Neural progenitor cell (in vitro differentiated cells): ENCODE results near the gene OR4C11. TPM values are rescaled to one million over a fixed set of nuclear protein-coding genes. Genes with fewer than 3 reads are reported as not detected.

Source experiments
- DNase-seq: peaks from one replicate; pipeline ENCODE4 v3.0.0-alpha.2; 2016; ENCODE audit warnings: low spot score
- H2AFZ ChIP-seq: fragments of 200-600 bp; sonication (generic); replicated peaks from 2 replicates; pipeline ENCODE4 v1.6.1; 2016; ENCODE audit warnings: antibody characterized with exemption
- H3F3A ChIP-seq: fragments of 200-600 bp; sonication (generic); 2 replicates; pipeline ENCODE4 v1.6.1; 2016; ENCODE audit warnings: antibody characterized with exemption, low read depth
- H3K27ac ChIP-seq: fragments of 200-600 bp; sonication (generic); 2 replicates; pipeline ENCODE4 v1.5.1; 2016; ENCODE audit warnings: mild to moderate bottlenecking
- H3K27me3 ChIP-seq: fragments of 200-600 bp; sonication (generic); 2 replicates; pipeline ENCODE4 v1.6.1; 2016; ENCODE audit warnings: mild to moderate bottlenecking, moderate library complexity
- H3K36me3 ChIP-seq: fragments of 200-600 bp; sonication (generic); 2 replicates; pipeline ENCODE4 v1.5.1; 2016
- H3K4me1 ChIP-seq: fragments of 200-600 bp; sonication (generic); 2 replicates; pipeline ENCODE4 v1.6.1; 2016; ENCODE audit warnings: mixed run types
- H3K4me2 ChIP-seq: fragments of 200-600 bp; sonication (generic); 2 replicates; pipeline ENCODE4 v1.6.1; 2016
- H3K4me3 ChIP-seq: fragments of 200-600 bp; sonication (generic); 2 replicates; pipeline ENCODE4 v1.5.1; 2016
- H3K79me2 ChIP-seq: fragments of 200-600 bp; sonication (generic); 2 replicates; pipeline ENCODE4 v1.6.1; 2016; ENCODE audit warnings: low read depth
- H3K9ac ChIP-seq: fragments of 200-600 bp; sonication (generic); 2 replicates; pipeline ENCODE4 v1.6.1; 2016
- H3K9me3 ChIP-seq: fragments of 200-600 bp; sonication (generic); 2 replicates; pipeline ENCODE4 v1.5.1; 2016; ENCODE audit warnings: low read depth
- H4K20me1 ChIP-seq: fragments of 200-600 bp; sonication (generic); 2 replicates; pipeline ENCODE4 v1.6.1; 2016; ENCODE audit warnings: low read depth
- H3K27ac Mint-ChIP-seq: 3 replicates; pipeline ENCODE4 v1.8.0; 2021; ENCODE audit warnings: mixed read lengths
- H3K27me3 Mint-ChIP-seq: 2 replicates; pipeline ENCODE4 v1.8.0; 2022; ENCODE audit warnings: low read depth, mild to moderate bottlenecking, inconsistent platforms, moderate library complexity, mixed read lengths; ENCODE audit not compliant: insufficient read depth
- H3K36me3 Mint-ChIP-seq: 3 replicates; pipeline ENCODE4 v1.8.0; 2021; ENCODE audit warnings: mixed read lengths
- H3K4me1 Mint-ChIP-seq: 3 replicates; pipeline ENCODE4 v1.8.0; 2021; ENCODE audit warnings: mixed read lengths
- H3K4me3 Mint-ChIP-seq: 3 replicates; pipeline ENCODE4 v1.8.0; 2021; ENCODE audit warnings: mild to moderate bottlenecking, moderate library complexity, mixed read lengths
- H3K9me3 Mint-ChIP-seq: 3 replicates; pipeline ENCODE4 v1.8.0; 2020; ENCODE audit warnings: mixed read lengths
- EZH2 ChIP-seq: fragments of 200-600 bp; sonication (generic); IDR thresholded peaks from 2 replicates; pipeline ENCODE4 v1.6.1; 2017; ENCODE audit warnings: antibody characterized with exemption, mild to moderate bottlenecking, moderate library complexity
- EZH2phosphoT487 ChIP-seq: fragments of 200-600 bp; sonication (generic); IDR thresholded peaks from 2 replicates; pipeline ENCODE4 v1.6.1; 2017; ENCODE audit warnings: antibody characterized with exemption
- total RNA-seq: library from RNA; depleted of rRNA; stranded (reverse); fragments of >200 nt; gene quantifications from 2 replicates; pipeline ENCODE4 v1.2.3, GENCODE V29; 2015; ENCODE audit warnings: low replicate concordance
- TF ChIP-seq, protein P1 (sequence below): fragments of 200-600 bp; sonication (generic); IDR thresholded peaks from 2 replicates; pipeline ENCODE4 v1.5.1; 2017; ENCODE audit warnings: antibody characterized with exemption, mild to moderate bottlenecking

OR4C11 gene
- total RNA-seq, 1 donor from 2014 or later = not detected

DNA sequence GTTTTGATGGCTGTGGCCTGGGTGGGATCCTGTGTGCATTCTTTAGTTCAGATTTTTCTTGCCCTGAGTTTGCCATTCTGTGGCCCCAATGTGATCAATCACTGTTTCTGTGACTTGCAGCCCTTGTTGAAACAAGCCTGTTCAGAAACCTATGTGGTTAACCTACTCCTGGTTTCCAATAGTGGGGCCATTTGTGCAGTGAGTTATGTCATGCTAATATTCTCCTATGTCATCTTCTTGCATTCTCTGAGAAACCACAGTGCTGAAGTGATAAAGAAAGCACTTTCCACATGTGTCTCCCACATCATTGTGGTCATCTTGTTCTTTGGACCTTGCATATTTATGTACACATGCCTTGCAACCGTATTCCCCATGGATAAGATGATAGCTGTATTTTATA lies 34.9 kb downstream of the OR4C11 start:
- Mint-ChIP-seq H3K27ac (no peak overlapping the region), H3K9me3 (peaks cover 26% of the 10 kb centered on the region)

DNA sequence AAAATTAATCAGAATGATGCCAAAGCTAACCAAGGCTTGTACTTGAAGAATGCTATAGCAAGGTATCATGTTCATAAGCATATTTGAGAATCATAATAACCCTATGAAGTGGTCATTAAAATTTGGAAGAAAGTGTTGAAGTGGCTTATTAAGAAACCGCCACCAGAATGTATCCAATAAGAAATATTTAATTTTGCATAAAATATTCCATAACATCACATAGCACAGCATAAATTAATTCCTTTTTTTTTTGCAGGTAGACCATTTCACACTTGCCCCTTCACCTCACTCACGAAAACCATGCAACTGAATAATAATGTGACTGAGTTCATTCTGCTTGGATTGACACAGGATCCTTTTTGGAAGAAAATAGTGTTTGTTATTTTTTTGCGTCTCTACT lies 35.6 kb downstream of the OR4C11 start, which contains the start of gene OR4C16:
OR4C16 (plus strand) TSS at position 301 of the 400 bp plus-strand sequence; CDS start at position 301, 0 bp downstream.
- H2AFZ ChIP-seq = no peak within 1 kb of the TSS
- Mint-ChIP-seq H3K4me1 (no peaks in the 10 kb centered on the region), H3K27ac (no peak within 1 kb of the TSS), H3K27me3 (no peaks in the 10 kb centered on the region), H3K9me3 (peaks cover 20% of the 10 kb centered on the region), H3K4me3 (no peak within 1 kb of the TSS), H3K36me3 (no peaks in the 10 kb centered on the region)
- H3K27ac ChIP-seq = no peak within 1 kb of the TSS
- TF ChIP-seq EZH2 (no peak), EZH2phosphoT487 (no peak)
- TF ChIP-seq, protein P1, sequence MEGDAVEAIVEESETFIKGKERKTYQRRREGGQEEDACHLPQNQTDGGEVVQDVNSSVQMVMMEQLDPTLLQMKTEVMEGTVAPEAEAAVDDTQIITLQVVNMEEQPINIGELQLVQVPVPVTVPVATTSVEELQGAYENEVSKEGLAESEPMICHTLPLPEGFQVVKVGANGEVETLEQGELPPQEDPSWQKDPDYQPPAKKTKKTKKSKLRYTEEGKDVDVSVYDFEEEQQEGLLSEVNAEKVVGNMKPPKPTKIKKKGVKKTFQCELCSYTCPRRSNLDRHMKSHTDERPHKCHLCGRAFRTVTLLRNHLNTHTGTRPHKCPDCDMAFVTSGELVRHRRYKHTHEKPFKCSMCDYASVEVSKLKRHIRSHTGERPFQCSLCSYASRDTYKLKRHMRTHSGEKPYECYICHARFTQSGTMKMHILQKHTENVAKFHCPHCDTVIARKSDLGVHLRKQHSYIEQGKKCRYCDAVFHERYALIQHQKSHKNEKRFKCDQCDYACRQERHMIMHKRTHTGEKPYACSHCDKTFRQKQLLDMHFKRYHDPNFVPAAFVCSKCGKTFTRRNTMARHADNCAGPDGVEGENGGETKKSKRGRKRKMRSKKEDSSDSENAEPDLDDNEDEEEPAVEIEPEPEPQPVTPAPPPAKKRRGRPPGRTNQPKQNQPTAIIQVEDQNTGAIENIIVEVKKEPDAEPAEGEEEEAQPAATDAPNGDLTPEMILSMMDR = no peak
- no peaks in the 10 kb centered on the region for H3K36me3 ChIP-seq
- H3K4me2 ChIP-seq = no peak within 1 kb of the TSS
- H3K9ac ChIP-seq = no peak within 1 kb of the TSS
- no peaks in the 10 kb centered on the region for H3K4me1 ChIP-seq
- H3K79me2 ChIP-seq = no peaks in the 10 kb centered on the region
- no peak for DNase-seq
- no peaks in the 10 kb centered on the region for H4K20me1 ChIP-seq
- H3K4me3 ChIP-seq = no peak within 1 kb of the TSS
- H3K9me3 ChIP-seq = peaks cover 29% of the 10 kb centered on the region
- H3F3A ChIP-seq = no peaks in the 10 kb centered on the region
- H3K27me3 ChIP-seq = no peaks in the 10 kb centered on the region

More for the DNA sequence above, 34.9 kb downstream of the OR4C11 start:
- TF ChIP-seq EZH2phosphoT487 (no peak), EZH2 (no peak)
- TF ChIP-seq, protein P1 = no peak
- H3K4me3 ChIP-seq = no peak overlapping the region
- H3K36me3 ChIP-seq = no peaks in the 10 kb centered on the region
- no peaks in the 10 kb centered on the region for H4K20me1 ChIP-seq
- no peaks in the 10 kb centered on the region for H3F3A ChIP-seq
- Mint-ChIP-seq H3K4me3 (no peak overlapping the region), H3K36me3 (no peaks in the 10 kb centered on the region), H3K4me1 (no peaks in the 10 kb centered on the region), H3K27me3 (no peaks in the 10 kb centered on the region)
- no peak overlapping the region for H3K9ac ChIP-seq
- no peaks in the 10 kb centered on the region for H3K4me1 ChIP-seq
- H3K27me3 ChIP-seq = no peaks in the 10 kb centered on the region
- H3K27ac ChIP-seq = no peak overlapping the region
- no peak for DNase-seq
- H3K79me2 ChIP-seq = no peaks in the 10 kb centered on the region
- peaks cover 29% of the 10 kb centered on the region for H3K9me3 ChIP-seq
- H2AFZ ChIP-seq = no peak overlapping the region
- H3K4me2 ChIP-seq = no peak overlapping the region

DNA sequence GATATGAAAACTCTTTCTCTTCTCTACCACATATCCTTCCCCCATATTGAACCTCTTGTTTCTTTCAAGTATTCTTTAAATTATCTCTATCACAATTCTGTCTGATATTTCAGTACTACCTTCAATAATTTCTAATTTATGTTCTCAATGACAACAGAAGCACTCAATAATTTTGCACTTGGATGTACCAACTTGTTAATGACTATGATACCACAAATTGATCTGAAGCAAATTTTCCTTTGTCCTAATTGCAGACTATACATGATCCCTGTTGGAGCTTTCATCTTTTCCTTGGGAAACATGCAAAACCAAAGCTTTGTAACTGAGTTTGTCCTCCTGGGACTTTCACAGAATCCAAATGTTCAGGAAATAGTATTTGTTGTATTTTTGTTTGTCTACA lies 53.3 kb downstream of the OR4C11 start, which contains the start of gene OR4C15:
OR4C15 (plus strand) TSS at position 301 of the 400 bp plus-strand sequence; CDS start at position 301, 0 bp downstream.
- H3K27ac Mint-ChIP-seq = no peak within 1 kb of the TSS
- TF ChIP-seq, protein P1 = no peak
- TF ChIP-seq EZH2phosphoT487 (no peak), EZH2 (no peak)
- no peak within 1 kb of the TSS for H3K4me3 Mint-ChIP-seq
- H3K9me3 Mint-ChIP-seq = peaks cover 18% of the 10 kb centered on the region
- H3K36me3 ChIP-seq = no peaks in the 10 kb centered on the region
- no peaks in the 10 kb centered on the region for H3K4me1 ChIP-seq
- H3K79me2 ChIP-seq = no peaks in the 10 kb centered on the region
- H3K27ac ChIP-seq = no peak within 1 kb of the TSS
- no peaks in the 10 kb centered on the region for H3K4me1 Mint-ChIP-seq
- H3F3A ChIP-seq = no peaks in the 10 kb centered on the region
- no peak within 1 kb of the TSS for H2AFZ ChIP-seq
- no peak within 1 kb of the TSS for H3K4me3 ChIP-seq
- H3K9ac ChIP-seq = no peak within 1 kb of the TSS
- no peaks in the 10 kb centered on the region for H3K27me3 Mint-ChIP-seq
- no peaks in the 10 kb centered on the region for H3K36me3 Mint-ChIP-seq
- H3K9me3 ChIP-seq = peaks cover 38% of the 10 kb centered on the region
- no peaks in the 10 kb centered on the region for H3K27me3 ChIP-seq
- no peaks in the 10 kb centered on the region for H4K20me1 ChIP-seq
- DNase-seq = no peak
- no peak within 1 kb of the TSS for H3K4me2 ChIP-seq

Other genes with a start within 250 kb of the OR4C11 start
- gene OR4A15, start 239.7 kb downstream of the OR4C11 start, total RNA-seq = not detected in 2 replicates
- not detected in 2 replicates for gene OR4C15, start 53.2 kb downstream of the OR4C11 start, total RNA-seq
- gene OR4C16, start 35.5 kb downstream of the OR4C11 start, total RNA-seq = not detected in 2 replicates
- gene OR4P4, start 27.5 kb upstream of the OR4C11 start, total RNA-seq = not detected in 2 replicates
- gene OR4S2, start 40.7 kb upstream of the OR4C11 start, total RNA-seq = not detected in 2 replicates
- not detected in 2 replicates for gene OR4C6, start 54.6 kb upstream of the OR4C11 start, total RNA-seq
- not detected in 2 replicates for gene OR5D13, start 165.8 kb upstream of the OR4C11 start, total RNA-seq
- not detected in 2 replicates for gene OR5D14, start 187.9 kb upstream of the OR4C11 start, total RNA-seq
- not detected in 2 replicates for gene OR5L1, start 203.7 kb upstream of the OR4C11 start, total RNA-seq
- not detected in 2 replicates for gene OR5D18, start 212.0 kb upstream of the OR4C11 start, total RNA-seq
- gene OR5L2, start 219.6 kb upstream of the OR4C11 start, total RNA-seq = not detected in 2 replicates
- gene OR5D16, start 231.1 kb upstream of the OR4C11 start, total RNA-seq = not detected in 2 replicates